Effector memory CD4-positive, alpha-beta T cell (primary cell): ENCODE data around the gene EGFLAM.
A peak's percentile ranks its signal among the peaks of the same experiment; 100 is the strongest.

Experiments
- DNase-seq, 3 donors: peaks; one replicate each; pipeline ENCODE4 v3.0.0-alpha.2; 2020
- H3K27ac ChIP-seq: 2 replicates; pipeline ENCODE4 v1.7.0; 2013; ENCODE audit warnings: mild to moderate bottlenecking, low read length, moderate library complexity; ENCODE audit not compliant: insufficient read depth, poor library complexity, severe bottlenecking
- H3K27me3 ChIP-seq: replicated peaks from 2 replicates; pipeline ENCODE4 v1.7.0; 2013; ENCODE audit warnings: mild to moderate bottlenecking, low read length; ENCODE audit not compliant: insufficient read depth, control insufficient read depth, poor library complexity, severe bottlenecking
- H3K36me3 ChIP-seq: 2 replicates; pipeline ENCODE4 v1.7.0; 2013; ENCODE audit warnings: mild to moderate bottlenecking, low read length, moderate library complexity; ENCODE audit not compliant: control insufficient read depth, insufficient read depth
- H3K4me1 ChIP-seq: 2 replicates; pipeline ENCODE4 v1.7.0; 2013; ENCODE audit warnings: low read length, mild to moderate bottlenecking; ENCODE audit not compliant: control insufficient read depth, insufficient read depth, poor library complexity, severe bottlenecking
- H3K4me3 ChIP-seq: 2 replicates; pipeline ENCODE4 v1.7.0; 2013; ENCODE audit warnings: low read length, low read depth, mild to moderate bottlenecking; ENCODE audit not compliant: insufficient read depth, poor library complexity, severe bottlenecking
- H3K9me3 ChIP-seq: 2 replicates; pipeline ENCODE4 v1.7.0; 2013; ENCODE audit warnings: mild to moderate bottlenecking, low read length, moderate library complexity; ENCODE audit not compliant: control insufficient read depth

EGFLAM gene

DNA sequence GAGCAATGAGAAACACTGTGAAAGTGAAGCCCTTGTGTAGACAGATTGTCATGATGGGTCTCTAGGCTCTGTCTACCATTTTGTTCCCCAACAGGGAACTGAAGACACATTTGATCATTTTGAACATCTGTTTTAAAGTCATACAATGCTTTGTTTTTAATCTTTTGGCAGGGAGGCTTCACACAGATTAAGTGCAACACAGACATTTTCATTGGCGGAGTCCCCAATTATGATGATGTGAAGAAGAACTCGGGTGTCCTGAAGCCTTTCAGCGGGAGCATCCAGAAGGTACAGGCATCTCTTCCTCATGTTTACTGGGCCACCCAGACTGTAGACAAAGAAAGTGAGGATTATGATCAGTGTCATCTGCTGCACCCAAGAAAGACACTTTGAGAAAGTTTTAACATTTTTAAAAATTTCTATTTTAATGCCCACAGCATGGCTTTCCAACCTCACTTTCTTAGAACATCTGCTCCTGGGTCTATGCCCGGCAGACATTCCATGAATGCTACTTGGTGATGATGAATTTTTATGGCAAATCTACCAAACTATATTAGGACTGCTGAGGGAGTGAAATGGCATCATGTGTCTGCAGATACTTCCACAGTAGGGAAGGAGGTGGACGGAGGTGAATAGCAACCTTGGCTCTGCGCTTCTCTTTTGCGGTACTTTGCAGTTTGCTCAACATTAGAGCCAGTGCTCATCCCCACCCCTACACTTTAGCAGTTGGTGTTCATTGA lies 176.8 kb downstream of the EGFLAM start:
- Histone ChIP-seq H3K27ac (no peak overlapping the region), H3K4me1 (no peaks in the 10 kb centered on the region), H3K27me3 (no peaks in the 10 kb centered on the region), H3K9me3 (no peaks in the 10 kb centered on the region), H3K36me3 (no peaks in the 10 kb centered on the region), H3K4me3 (no peak overlapping the region)
- no peak for DNase-seq

DNA sequence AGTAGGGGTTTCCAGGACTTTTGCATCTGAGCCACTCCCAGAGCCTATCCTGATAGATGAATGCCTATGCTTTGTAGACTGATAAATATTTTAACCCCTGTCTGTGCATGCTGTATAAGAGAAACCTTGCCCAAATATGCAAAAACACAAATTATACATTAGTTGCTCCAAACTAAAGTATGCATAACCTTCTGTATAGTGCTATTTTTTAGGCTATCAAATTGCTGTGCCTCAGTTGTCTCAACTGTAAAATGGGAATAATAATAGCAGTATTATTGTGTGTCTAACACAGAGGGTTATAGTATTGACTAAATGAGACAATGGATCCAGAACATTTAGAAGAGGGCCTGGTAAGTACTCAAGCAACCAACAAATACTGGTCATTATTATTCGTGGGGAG lies 180.4 kb downstream of the EGFLAM start:
- Histone ChIP-seq H3K9me3 (no peaks in the 10 kb centered on the region), H3K4me3 (no peak overlapping the region), H3K27ac (no peak overlapping the region), H3K36me3 (no peaks in the 10 kb centered on the region), H3K4me1 (no peaks in the 10 kb centered on the region), H3K27me3 (no peaks in the 10 kb centered on the region)
- no peak for DNase-seq

DNA sequence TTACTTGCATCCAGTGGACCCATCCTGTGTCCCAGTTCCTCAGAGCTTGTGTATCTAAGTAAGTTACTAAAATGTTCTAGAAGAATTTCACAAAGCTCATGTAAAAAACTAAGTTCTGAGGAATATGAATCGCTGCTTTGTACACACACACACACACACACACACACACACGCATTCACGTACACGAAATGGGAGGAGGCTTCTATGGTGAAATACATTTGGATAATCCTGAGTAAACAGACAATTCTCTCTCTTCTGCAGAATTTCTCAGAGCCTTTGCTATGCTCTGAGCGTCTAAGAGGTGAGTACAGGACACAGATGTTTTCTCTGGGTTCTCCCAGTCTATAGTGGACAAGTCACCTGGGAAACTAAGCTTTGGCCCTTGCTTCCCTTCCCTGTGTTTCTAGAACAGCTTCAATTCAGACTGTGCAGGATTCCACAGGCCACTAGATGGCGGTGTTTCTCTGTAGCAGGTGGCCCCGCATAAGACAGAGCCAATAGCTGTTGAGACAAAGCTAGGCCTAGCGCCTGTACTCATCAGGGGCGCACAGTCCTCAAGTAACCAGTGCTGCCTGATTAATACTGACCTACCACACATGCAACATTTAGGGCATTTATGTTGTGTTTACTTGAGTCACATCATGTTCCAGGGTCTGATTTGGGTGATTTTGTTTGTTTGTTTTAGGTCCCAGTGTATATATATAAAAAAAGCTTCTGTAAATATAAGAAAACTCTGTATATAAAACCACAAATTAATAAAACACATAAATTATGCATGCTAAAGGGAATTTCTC lies 183.3 kb downstream of the EGFLAM start:
- peak; percentile 50 to 64 (median 52) for DNase-seq
- H3K36me3 ChIP-seq: no peaks in the 10 kb centered on the region
- H3K27ac ChIP-seq: no peak overlapping the region
- H3K27me3 ChIP-seq: no peaks in the 10 kb centered on the region
- no peak overlapping the region for H3K4me3 ChIP-seq
- no peaks in the 10 kb centered on the region for H3K9me3 ChIP-seq
- H3K4me1 ChIP-seq: no peaks in the 10 kb centered on the region

DNA sequence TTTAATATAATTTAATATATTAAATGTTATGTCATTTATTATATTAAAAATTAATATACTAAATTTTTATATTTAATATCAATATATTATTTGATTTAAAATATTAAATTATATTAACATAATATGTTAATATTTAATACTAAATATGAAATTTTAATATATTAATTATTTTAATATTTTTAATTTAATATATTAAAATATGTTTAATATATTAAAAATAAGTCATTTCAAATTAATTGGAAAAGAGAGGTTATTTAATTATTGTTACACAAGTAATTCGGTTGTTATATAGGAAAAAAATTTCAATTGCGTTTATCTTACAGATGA lies 183.9 kb downstream of the EGFLAM start:
- DNase-seq: no peak
- Histone ChIP-seq H3K27me3 (no peaks in the 10 kb centered on the region), H3K36me3 (no peaks in the 10 kb centered on the region), H3K4me3 (no peak overlapping the region), H3K27ac (no peak overlapping the region), H3K9me3 (no peaks in the 10 kb centered on the region), H3K4me1 (no peaks in the 10 kb centered on the region)

DNA sequence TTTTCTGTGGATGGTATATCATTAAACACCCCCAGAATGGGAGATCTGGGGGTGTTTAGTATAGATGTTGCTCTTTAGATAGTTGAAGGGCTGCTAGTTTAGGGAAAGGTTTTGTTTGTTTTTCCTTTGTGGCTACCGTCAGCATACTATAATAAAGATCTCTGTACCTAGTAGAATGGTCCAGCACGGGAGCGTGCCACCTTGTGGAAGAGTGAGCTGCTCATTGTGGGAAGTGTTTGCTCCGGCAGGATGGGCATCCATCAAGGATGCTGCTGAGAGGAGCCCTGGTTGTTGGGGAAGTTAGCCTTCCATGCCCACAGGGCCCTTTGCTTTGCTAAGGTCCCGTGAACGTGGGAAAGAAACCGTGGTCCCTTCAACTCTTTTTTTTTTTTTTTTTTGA lies 185.0 kb downstream of the EGFLAM start:
- Histone ChIP-seq H3K27me3 (no peaks in the 10 kb centered on the region), H3K36me3 (no peaks in the 10 kb centered on the region), H3K9me3 (no peaks in the 10 kb centered on the region), H3K4me1 (no peaks in the 10 kb centered on the region), H3K4me3 (no peak overlapping the region), H3K27ac (no peak overlapping the region)
- DNase-seq: no peak

DNA sequence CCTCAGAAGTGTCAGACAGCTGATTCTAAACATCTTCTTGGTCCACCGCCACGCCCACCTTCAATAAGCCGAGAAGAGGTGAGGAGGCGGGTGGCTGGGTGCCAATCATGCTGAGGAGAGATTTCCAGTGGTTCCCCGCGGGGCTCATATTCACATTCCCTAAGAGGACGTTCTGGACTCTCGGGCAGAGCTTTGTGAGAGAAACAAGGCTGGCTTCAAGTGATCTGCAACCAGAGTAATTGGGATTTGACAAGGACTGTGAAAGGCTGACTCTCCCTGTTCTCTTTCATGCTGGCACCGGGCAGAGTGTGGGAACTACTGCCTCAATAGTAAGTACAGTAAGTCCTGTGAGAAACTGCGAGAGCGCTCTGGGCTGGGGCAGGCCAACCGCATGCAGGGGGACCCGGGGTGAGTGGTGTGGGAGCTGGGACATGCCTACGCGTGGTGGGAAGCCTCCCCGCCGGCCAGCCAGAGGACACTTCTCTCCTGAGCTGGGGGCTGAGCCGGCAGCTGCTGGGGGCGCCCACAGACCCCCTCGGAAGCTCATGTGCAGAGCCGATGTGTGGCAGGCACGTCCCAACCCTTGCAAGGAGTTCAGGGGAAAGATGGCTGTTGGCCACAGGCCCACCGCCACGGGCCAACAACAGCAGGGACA lies 187.1 kb downstream of the EGFLAM start:
- DNase-seq: no peak
- H3K9me3 ChIP-seq: no peaks in the 10 kb centered on the region
- H3K27me3 ChIP-seq: no peaks in the 10 kb centered on the region
- H3K36me3 ChIP-seq: no peaks in the 10 kb centered on the region
- H3K4me1 ChIP-seq: no peaks in the 10 kb centered on the region
- H3K4me3 ChIP-seq: no peak overlapping the region
- H3K27ac ChIP-seq: no peak overlapping the region

DNA sequence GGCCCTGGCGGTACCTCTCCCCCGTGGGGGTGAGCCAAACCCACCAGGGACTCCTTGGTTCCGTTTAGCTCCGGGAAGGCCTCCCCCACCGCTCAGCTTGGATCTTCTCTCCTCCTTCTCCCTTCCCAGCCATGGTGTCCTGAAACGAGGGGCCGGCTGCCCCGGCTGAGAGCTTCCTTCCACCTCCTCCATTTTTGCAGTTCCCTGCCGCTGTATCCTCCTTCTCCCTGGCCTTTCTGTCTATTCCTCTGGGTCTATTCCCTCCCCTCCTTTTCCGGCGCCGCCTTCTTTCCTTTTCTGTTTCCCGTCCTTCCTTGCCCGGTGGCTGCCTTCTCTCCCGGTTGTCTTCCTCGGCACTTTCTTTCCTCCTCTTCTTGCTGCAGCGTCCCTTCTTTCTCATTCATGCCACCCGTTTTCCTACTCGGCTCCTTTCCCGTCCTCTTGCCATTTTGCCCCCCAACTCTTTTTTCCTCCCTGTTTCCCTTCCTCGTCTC lies 187.7 kb downstream of the EGFLAM start:
- Histone ChIP-seq H3K27ac (no peak overlapping the region), H3K4me3 (no peak overlapping the region), H3K9me3 (no peaks in the 10 kb centered on the region), H3K4me1 (no peaks in the 10 kb centered on the region), H3K36me3 (no peaks in the 10 kb centered on the region), H3K27me3 (no peaks in the 10 kb centered on the region)
- DNase-seq: no peak

DNA sequence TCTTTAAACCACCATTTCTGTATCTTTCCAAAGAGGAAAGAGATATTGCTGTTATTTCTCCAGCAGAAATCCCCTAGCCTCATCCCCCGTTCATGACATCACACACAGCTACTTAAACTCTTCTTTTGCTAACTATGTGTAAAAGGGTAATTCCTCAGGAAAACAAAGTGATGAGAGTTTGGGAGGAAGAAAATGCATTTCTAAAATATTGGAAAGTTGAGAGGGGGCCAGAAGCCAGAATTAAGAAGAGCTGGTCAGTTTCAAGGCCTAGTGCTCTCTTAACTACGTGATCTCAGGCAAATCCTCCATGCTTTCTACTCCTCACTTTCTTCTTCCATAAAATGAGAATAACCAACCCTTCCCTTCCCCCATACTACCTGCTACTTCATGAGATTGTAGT lies 188.7 kb downstream of the EGFLAM start:
- DNase-seq: no peak
- Histone ChIP-seq H3K27me3 (no peaks in the 10 kb centered on the region), H3K9me3 (no peaks in the 10 kb centered on the region), H3K27ac (no peak overlapping the region), H3K4me3 (no peak overlapping the region), H3K36me3 (no peaks in the 10 kb centered on the region), H3K4me1 (no peaks in the 10 kb centered on the region)

DNA sequence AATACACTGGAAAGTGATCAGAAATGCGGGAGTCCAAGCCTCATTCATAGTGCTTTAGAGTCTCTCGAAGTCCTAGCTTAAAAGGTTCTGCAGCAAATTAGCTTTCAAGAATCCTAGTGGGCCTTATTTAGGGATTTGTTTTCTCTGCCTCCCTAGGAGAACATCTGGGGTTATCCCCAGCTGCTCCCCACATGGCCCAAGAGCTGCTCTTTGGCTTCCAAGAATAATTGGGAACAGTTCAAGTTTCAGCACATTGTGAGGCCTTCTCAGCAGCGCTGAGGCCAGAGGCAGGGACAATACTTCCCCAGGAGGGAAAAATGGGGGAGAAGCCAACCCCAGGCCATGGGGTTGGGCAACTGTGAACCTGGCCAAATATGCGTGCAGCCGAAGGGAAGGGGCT lies 189.4 kb downstream of the EGFLAM start:
- DNase-seq: no peak
- no peaks in the 10 kb centered on the region for H3K36me3 ChIP-seq
- H3K27me3 ChIP-seq: no peaks in the 10 kb centered on the region
- no peak overlapping the region for H3K4me3 ChIP-seq
- no peaks in the 10 kb centered on the region for H3K9me3 ChIP-seq
- H3K4me1 ChIP-seq: peaks cover 2% of the 10 kb centered on the region
- no peak overlapping the region for H3K27ac ChIP-seq
